HG03108 (cell line): ENCODE data around the gene TANGO2.

ENCODE experiments used
- ATAC-seq: cut with Tn5 transposase; IDR thresholded peaks from one replicate; pipeline ENCODE4 v1.9.1; 2021; ENCODE audit warnings: moderate library complexity; ENCODE audit not compliant: unreplicated experiment

The TANGO2 gene

DNA sequence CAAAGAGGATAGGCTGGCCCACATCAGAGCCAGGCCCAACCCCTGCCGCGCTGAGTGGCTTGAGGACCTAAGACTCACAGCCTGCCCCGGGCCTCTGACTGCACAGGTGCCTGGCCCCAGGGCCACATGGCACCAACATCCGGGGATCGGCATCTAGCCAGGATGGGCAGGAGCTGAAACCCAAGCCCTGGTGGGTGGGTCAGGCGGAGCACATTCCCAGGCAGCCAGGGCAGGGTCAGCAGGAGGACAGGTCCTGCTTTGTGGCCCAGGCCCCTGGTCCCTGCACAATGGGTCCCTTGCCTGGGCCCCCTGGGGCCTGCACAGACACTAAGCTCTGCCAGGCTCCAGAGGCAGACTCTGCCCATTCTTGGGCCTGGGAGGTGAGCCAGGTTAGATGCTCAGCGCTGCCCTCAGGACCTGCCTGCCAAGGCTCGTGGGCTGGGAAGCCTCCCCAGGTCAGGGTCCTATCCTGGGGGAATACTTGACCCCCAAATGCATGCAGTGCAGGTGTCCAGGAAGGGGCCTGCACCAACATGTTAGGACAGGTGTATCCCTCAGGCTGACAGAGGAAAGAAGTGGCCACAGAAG is 37.8 kb upstream of the TANGO2 start:
- no peak for ATAC-seq

DNA sequence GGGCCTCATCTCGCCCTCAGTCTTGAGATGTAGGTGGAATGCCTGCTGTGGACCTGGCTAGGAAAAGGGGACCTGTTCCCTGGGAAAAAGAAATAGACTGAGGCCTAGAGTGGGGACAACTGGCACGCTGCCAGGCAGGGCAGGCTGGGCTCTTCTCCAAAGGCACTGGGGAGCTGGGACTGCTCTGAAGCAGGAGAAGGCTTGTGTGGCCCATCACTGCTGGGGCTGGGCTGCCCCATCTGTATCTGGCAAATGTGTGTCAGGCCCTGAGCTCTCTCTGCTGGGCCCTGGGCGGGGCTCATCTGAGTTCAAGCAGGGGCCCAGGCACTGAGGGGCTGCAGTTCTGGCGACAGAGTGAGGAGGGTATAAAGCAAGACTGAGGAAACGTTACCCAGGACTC is 37.2 kb upstream of the TANGO2 start:
- ATAC-seq = no peak

DNA sequence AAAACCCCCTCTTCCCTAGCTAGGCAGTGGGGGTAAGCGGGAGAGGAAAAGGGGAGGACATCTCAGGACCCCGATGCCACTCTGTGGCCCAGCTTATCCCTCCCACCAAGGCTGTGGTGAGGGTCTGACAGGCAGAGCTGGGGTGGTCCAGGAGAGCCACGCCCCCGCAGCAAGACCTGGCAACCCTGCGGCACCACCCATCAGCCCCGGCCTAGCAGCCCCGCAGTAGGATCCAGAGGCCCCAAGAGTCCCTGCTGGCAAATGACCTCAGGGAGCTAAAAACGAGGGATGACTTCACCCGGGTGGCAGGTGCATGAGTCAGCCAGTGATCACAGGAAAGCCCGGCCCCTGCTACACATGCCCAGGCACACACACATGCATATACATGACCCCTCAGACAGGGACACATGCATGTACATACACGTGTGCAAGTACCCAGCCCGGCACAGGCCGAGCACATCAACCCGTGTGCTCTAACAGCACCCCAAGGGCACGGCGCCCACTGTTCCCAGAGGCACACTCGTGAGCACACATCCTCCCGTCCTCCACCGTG is 36.6 kb upstream of the TANGO2 start:
- no peak for ATAC-seq

DNA sequence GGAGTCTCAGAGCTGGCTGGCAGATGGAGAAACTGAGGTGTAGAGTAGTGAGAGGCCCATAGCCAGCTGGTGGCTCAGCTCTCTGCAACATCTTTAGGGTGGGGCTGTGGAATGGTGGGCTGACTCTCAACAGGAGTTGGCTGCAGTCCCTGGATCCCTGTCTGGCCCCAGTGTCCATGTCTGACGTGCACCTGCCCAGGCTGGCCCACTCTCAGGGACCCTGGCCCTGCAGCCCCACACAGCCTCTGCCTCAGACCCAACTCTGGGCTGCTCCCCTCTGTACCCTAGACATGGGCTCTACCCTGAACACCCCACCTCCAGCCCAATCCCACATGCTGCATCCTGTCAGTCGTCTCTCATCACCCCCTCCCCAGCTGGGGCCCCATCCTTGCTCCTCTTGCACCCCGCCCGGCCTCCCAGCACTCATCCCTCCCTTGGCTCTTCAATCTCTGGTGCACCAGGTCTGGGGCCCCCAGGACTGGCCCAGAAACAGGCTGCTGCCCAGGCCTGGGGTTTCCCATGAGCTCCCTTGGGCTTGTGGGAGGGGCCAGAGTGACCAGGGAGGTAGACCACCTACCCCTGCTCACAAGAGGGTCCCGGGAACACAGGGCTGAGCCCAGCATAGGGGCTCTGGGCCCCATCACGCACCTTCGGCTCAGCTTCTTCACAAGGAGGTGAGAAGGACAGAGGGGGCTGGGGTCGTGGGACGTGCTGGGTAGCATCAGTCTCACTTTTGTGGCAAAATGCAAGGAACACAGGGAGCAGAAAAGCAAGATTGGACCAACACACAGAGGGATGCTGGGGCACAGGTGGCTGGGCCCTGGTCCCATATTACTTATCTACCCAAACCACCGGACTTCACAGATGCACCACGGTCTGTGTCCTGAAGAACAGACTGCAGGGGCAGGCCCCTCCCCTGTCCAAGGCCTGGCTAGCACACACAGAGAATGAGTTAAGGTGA is 35.8 kb upstream of the TANGO2 start:
- no peak for ATAC-seq

DNA sequence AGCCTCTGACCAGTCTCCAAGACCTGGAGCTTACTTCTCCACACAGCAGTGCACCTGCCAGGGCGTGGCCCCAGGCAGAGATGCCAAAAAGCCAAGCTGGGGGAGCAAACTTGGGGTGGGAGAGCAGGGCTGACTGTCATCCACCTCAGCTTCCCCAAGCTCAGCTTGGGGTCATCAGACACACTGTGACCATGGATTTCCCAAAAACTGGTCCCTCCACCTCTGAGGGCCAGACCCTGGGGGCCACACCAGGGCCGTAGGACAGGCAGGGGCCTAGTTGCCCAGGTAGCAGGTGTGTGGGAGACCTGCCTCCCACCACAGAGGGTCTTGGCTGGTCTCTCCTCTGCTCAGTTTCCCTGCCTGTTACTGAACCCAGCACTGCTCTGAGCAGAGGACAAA is 34.9 kb upstream of the TANGO2 start:
- ATAC-seq = no peak

DNA sequence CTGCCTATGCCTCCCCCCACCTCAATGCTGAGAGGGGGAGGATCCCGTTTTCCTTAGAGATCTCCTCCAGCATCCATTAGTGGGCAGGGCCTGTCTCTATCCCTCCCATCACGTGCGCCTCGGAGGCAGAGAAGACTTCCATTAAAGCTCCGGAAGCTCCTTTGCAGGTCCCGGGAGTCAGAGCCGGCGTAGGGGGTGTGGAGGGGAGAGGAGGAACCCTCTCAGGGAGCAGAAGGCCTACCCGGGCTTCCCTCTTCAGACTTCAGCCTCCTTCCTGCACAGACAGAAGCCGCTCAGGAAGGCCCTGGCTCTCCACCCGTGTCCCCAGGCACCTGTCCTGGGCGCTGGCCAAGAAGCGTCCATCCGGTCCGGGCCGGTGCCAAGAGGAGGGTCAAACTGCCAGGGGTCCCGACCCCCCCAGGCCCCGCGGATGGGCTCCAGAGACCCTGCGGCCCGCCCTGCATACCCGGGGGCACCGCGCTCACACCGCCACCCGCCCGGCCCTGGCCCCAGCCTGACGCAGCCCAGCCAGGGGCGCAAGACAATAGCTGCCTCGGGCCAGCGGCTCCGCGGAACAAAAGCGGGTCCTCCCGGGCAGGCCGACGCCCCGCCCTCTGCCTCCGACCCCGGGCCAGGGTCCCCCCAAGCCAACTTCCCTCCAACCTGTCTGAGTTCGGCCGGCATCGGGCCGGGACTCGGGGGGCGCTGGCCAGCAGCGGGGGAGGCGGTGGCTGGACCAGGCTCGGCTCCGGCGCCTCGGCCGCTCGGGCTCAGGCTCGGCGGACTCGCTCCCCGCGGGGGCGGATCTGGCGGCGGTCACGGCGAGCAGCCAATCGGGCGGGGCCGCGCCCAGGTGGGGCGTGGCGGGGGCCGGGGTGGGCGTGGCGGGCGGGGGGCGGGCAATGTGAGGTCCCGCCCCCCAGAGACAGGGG is 34.2 kb upstream of the TANGO2 start:
- no peak for ATAC-seq

DNA sequence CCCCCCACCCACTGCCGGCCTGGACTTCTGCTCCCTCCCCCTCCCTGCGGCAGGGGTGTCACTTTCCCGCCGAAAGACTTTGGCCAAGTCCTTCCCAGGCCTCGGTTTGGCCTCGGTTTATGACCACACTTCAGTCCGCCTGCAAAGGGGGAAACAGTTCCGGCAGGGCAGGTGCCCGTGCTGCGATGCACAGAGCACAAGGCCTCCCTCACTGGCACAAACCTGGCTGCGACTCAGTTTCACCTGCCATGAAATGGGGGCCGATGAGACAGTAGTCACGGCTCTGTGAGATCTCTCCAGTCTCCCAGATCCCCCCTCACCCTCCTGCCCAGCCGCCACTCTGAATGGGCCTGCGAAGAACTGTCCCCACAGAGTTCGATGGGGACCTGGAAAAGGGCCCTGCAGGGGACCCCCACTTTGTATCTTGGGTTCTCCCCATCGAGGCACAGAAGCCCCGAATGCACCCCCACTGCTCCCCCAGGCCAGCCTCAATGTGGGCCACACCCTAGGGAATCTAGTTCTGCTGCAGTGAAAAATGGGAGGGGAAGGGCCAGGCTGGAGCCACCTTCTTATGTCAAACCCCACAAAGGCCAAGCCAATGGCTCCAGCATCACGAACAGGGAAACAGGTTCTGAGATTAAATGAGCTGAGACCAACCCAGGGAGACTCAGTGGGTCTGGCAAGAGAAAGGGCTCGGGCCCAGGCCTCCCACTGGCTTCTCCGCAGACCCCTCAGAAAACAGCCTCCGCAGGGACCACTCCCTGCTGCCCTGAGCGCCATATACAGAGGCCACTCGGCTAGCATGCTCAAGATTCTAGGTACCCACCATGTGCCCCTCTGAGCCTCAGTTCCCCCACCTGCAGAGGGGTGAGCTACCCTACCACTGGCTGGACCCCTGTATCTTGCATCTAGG is 33.3 kb upstream of the TANGO2 start:
- no peak for ATAC-seq

DNA sequence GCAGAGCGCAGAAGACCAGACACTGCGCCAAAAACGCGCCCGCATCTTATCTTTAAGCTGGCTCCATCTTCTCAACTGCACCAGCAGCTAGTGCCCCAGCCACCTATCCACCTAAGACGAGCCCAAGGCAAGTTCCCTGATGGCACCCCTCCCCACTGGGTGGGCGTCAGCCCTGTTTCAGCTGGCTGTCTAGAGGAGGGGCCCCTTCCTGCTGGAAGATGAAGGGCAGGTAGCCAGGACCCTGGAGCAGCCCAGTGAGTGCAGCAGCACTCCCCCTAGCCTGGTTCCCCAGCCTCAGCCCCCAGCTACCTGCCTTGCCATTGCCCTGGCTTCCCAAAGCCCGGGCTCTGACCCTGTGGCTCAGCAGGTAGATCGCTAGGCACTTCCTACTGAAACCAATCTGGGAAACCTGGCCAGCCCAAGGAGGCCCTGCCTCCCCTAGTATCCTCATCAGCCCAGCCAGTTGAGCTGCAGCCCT is 32.5 kb upstream of the TANGO2 start:
- no peak for ATAC-seq

DNA sequence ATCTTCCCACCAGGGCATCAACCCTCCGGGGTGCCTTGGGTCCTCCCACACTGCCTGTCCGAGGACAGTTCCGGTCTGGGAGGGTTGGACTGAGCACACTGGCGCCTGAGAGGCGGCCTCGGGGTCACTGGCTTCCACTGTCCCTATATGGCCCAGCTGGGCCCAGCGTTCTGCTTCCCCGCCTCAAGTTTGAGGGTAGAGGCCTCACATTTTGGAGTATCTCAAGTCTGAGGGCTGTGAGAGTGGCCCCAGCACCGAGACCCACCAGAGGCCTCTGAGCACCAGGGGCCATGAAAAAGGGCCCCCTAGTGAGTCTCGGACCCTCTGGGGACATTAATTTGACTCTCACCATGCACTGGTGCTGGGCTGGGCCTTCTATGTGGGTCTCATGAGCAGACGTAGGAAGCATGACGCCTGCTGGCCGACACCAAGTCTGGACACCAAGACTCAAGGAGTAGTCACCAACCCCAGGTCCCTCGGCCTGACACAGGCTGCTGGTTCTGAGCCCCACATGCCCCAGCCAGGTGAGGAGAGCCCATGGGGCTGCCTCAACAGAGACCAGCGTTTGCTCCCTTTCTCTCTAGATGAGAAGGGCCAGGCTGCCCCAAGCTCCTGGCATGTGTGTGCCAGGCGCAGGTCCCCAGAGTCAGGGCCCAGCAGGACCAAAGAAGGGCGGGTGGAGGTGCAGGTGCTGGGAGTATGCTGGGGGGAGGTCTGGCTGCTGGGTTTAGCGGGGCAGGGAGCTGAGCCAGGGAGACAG is 31.8 kb upstream of the TANGO2 start:
- ATAC-seq = no peak

DNA sequence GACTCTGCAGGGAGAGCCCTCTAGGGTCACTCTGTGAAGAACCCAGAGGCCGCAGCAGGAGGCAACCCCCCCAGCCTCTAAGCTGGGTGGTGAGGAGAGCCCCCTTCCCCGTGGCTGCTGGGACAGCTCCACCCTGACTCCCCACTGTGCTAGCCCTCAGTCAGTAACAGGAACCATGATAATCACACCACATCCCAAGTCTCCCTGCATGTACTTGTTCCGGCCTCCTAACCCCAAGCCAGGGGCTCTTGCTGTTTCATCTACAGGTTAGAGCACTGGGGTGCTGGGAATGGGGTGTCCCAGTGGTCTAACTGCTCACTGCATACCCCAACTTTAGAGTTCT is 31.2 kb upstream of the TANGO2 start:
- ATAC-seq = no peak

DNA sequence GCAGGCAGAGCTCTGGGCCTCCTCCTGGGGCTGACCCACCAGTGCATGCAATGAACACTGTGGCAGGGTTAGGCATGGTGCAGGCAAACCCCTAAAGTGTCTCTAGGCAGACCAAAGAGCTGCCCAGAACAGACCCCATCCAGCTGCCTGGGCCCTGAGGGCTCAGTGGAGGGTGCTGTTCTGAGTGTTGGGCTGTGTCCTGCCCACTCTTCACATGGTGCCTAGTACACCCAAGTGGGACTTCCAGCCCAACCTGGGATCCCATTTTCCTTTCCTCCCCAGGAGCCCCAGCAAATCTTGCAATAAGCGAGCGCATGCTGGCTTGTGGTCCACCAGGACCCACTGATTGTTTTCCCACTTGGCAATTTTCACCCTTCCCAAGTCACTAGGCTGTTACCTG is 30.7 kb upstream of the TANGO2 start:
- ATAC-seq = no peak

DNA sequence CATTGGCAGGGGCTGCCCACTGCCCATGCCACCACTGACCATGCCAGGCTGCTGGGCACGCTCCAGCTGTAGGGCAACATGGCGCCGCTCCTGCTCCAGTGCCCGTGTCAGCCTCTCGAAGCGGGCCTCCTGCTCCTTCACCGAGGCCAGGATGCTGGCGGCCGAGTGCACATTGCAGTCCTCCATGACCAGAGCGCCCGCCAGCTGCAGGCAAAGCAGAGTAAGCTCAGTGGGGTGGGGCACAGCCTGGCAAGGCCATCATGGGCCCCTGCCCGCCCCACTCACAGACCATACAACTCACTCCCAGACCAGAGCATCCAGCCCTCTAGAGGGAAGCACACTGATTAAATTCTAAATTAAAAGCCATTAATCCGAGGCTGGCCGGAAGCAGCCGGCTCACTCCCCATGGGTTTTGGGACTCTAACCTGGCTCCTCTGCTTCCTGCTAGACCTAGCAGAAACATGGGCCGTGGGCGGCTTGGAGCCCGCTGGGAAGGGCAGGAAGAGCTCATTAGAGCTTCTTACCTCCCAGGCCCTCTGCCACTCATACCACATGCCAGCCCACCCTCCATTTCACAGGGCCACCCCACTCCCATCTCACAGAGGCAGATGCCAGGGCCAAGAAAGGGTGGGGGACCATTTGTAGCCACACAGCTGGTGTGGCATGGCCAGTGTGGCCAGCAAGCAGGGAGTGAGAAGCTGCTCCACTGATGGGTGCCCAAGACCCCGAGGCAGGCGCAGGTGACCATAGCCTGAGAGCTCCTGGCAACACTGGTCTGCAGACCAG is 30.1 kb upstream of the TANGO2 start:
- no peak for ATAC-seq

DNA sequence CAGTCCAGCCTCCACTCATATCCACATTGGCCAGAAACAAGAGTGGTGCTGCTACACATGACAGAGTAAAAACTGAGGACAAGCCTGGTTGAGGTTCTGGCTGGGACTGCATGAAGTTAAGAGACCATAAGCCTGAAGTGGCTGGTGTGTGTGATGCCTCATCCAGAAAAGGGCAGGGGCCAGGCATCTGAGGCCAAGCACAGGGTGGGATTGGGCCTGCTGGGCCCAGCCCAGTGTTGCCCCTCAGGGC is 29.6 kb upstream of the TANGO2 start:
- no peak for ATAC-seq

DNA sequence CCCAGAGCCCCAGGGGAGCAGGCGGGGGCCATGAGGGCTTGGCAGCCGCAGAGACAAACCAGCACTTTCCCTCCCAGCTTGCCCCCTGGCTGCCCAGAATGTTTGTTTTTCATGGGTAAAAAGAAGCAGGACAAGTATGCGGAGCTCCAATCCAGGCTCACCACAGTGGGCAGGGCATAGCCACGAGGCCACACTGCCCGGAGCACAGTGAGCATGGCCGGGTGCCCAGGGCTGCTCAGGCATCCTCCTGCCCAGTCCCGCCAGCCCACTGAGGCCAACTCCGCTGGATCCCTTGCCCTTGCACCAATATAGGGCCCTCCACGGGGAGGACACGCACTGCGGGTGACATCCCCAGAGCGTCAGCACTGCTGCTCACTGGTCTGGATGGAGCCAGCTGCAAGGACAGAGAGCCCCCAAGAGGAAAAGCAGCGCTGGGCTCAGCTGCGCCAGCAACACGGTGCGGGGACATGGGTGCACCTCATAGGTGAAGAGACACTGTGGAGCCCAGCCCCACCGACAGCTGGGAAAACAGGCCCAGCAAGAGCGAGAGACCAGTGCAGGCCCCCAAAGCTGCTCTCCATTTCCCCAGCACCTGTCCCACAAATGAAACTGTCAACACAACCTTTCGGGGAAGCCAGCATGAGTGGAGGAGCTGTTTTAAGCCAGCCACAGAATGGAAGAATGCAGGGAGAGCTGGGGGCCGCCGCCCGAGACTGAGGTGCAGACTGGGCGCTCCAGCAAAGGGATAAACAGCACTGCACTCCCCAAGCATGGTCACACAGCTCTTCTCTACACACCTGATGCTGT is 29.1 kb upstream of the TANGO2 start:
- ATAC-seq = no peak

DNA sequence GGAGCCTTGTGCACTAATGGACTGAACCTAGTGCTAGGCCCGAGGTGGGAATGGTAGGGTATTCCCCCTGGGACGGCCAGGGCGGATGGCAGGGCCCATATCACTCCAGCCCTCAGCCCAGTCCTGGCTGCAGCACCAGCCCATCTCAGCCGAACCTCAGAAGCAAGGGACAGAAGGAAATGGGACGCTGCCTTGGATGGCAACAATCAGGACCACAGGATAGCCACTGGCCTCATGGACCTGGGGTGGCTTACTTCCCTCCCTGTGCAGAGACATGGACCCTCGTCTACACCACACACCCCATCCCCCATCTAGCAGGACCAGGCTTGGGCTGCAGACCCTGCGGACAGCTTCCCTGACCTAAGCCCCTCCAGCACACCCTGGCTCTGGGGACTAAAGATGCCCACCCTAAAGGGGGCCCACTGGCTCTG is 28.4 kb upstream of the TANGO2 start:
- no peak for ATAC-seq

DNA sequence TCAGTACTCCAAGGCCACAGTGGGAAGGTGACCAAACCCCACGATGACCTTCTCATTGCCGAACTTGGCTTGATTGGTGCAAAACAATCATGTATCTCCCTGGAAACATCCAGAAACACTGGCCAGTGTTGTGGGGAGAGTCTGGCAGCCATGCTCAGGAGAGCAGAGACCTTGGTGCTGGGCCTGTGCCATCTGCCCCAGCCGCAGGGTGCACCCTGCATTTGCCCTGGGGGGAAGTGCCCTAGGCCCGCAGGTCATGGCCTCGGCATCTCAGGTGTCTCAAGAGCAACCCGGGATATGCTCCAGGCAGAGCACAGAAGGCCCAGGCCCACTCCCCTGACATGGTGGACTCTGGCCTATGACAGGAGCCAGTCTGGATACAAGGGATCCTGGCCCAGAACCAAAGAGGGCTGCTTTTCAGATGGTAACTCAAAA is 28.0 kb upstream of the TANGO2 start:
- no peak for ATAC-seq

DNA sequence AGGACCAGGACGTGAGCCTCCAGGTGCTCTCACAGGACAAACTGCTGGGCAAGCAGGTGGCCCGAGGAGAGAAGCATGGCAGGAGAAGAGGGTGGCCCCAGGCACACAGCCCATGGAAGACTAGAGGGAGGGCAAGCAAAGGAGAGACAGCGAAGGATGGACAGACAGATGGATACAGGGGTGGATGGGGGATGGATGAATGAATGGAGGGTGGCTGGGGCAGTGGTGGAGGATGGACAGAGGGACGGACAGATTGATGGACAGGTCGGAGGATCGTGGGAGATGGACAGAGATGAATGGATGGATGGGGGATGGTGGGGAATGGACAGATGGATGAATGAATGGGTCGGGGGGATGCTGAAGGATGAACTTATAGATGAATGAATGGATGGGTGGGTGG is 27.0 kb upstream of the TANGO2 start:
- ATAC-seq = no peak
